Heart left ventricle (tissue), 13 donors: ENCODE measurements around the gene SETD1A.

Experiments
- CTCF ChIP-seq, 12 donors: fragments of 200-600 bp; sonication (generic) in 4 of 12; IDR thresholded peaks; one replicate each; pipeline versions ENCODE4 v1.5.0 to v1.8.0; 2018 to 2022; ENCODE audit warnings: antibody characterized with exemption in 12 of 12, mild to moderate bottlenecking in 5 of 12
- POLR2A ChIP-seq, 2 donors: fragments of 450-650 bp; IDR thresholded peaks; one replicate each; pipeline ENCODE4 v1.6.1; 2017; ENCODE audit warnings: antibody characterized with exemption in 2 of 2, mild to moderate bottlenecking in 2 of 2, moderate library complexity in 2 of 2
- donor health status: ischemic (EF 13 %, LVEDD 7.1; RV severe dilation, severe dysfunction).
- donor health status: DM: no; HTN: yes; CAD: no.
- donor health status: DM: no; HTN: no; CAD: no.
- donor health status: ischemic (EF 25% LVEDD 6.9; RV normal size, moderate dysfunction).
- donor health status: ischemic (EF 25% LVEDD 5.7; RV mildly dilated, moderate dysfunction).
- donor health status: ischemic (EF 35%, LVEDD 5.7; RV mildly dilated, moderate dysfunction).
- donor health status: nonischemic (EF 11% LVEDD 7.7; RV severe dilation, severe dysfunction).
- donor health status: DM: yes; HTN: yes; CAD: no.
- donor health status: PGD.
- donor health status: ischemic (EF 29% LVEDD 5.4; RV normal size, mild dysfunction).
- donor health status: nonischemic (EF 23%, LVEDD 6.1; RV moderate dilation, normal function).

DNA sequence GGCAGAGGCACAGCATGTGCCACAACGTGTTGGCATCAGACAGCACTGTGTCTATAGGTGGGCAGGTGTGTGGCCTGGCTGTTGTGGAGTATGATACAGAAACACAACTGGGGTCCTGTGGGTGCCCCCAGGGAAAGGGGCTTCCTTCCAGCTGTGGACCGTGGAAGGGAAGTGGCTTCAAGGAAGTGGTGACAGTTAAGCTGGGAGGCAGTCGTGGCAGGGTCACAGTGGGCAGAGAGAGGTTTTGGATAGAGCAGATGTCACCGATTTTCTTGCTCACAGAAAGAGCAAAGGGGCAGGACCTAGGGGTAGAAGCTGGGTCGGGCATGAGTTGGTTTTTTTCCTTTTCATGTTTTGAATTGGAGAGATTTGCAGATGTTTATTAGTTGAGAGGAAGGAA, 19.9 kb upstream of the SETD1A start:
- TF ChIP-seq CTCF (IDR thresholded peaks at IDR 0.05) (no peak), POLR2A (IDR thresholded peaks at IDR 0.05) (no peak)
